Liver (tissue), 9 donors: ENCODE measurements around the gene GON4L. TPM values are rescaled to one million over a fixed set of nuclear protein-coding genes. Genes with fewer than 3 reads are reported as not detected.
"Not testable (repeated sequence)": the region's sequence is repeated elsewhere in the genome, so short reads cannot be mapped to it uniquely, and the experiment has no call there.

Experiments
- DNase-seq: peaks from one replicate; pipeline ENCODE4 v3.0.0-alpha.2; 2017; ENCODE audit warnings: low spot score
- H3K27ac ChIP-seq, 2 donors: one replicate each; pipeline ENCODE4 v1.7.0; 2013; ENCODE audit warnings: inconsistent platforms in 2 of 2, low read length in 2 of 2, control low read depth in 1 of 2, low read depth in 1 of 2, mild to moderate bottlenecking in 1 of 2
- H3K27me3 ChIP-seq, 4 donors: one replicate each; pipeline versions ENCODE4 v1.6.1 to v1.7.0; 2013; ENCODE audit warnings: low read length in 3 of 4, inconsistent platforms in 1 of 4, mild to moderate bottlenecking in 1 of 4, moderate library complexity in 1 of 4; ENCODE audit not compliant: control insufficient read depth in 4 of 4, insufficient read depth in 4 of 4
- H3K36me3 ChIP-seq, 4 donors: one replicate each; pipeline versions ENCODE4 v1.6.1 to v1.7.0; 2013; ENCODE audit warnings: low read length in 3 of 4, mild to moderate bottlenecking in 3 of 4, low read depth in 1 of 4, moderate library complexity in 1 of 4; ENCODE audit not compliant: control insufficient read depth in 4 of 4, insufficient read depth in 3 of 4
- H3K4me1 ChIP-seq, 4 donors: one replicate each; pipeline versions ENCODE4 v1.6.1 to v1.7.0; 2013; ENCODE audit warnings: low read length in 3 of 4, mild to moderate bottlenecking in 3 of 4, moderate library complexity in 1 of 4; ENCODE audit not compliant: control insufficient read depth in 4 of 4, insufficient read depth in 4 of 4
- H3K4me3 ChIP-seq, 3 donors: one replicate each; pipeline versions ENCODE4 v1.6.1 to v1.7.0; 2013; ENCODE audit warnings: low read length in 3 of 3, control low read depth in 1 of 3, low read depth in 1 of 3, mild to moderate bottlenecking in 1 of 3
- H3K9ac ChIP-seq, 2 donors: one replicate each; pipeline ENCODE4 v1.7.0; 2013; ENCODE audit warnings: low read length in 2 of 2, mild to moderate bottlenecking in 2 of 2, moderate library complexity in 2 of 2, control low read depth in 1 of 2, low read depth in 1 of 2
- H3K9me3 ChIP-seq, 4 donors: one replicate each; pipeline versions ENCODE4 v1.6.1 to v1.7.0; 2013; ENCODE audit warnings: low read length in 3 of 4; ENCODE audit not compliant: control insufficient read depth in 4 of 4
- ATF3 ChIP-seq: IDR thresholded peaks from 2 replicates; pipeline ENCODE4 v1.6.1; 2016; ENCODE audit warnings: antibody characterized with exemption
- CTCF ChIP-seq: fragments of 150-350 bp; IDR thresholded peaks from 2 replicates; pipeline ENCODE4 v1.5.1; 2017; ENCODE audit warnings: improper control_type of control experiment, low read depth, low read length; ENCODE audit not compliant: missing input control
- EGR1 ChIP-seq, 2 donors: IDR thresholded peaks; 2 replicates each; pipeline ENCODE4 v1.6.1; 2016 to 2018; ENCODE audit warnings: antibody characterized with exemption in 2 of 2, low read depth in 2 of 2
- FOXA1 ChIP-seq: IDR thresholded peaks from 2 replicates; pipeline ENCODE4 v1.6.1; 2016; ENCODE audit warnings: antibody characterized with exemption
- GABPA ChIP-seq, 2 donors: IDR thresholded peaks in 1 of 2; conservative IDR thresholded peaks in 1 of 2; 2 replicates each; pipeline ENCODE4 v1.6.1; 2016; ENCODE audit warnings: antibody characterized with exemption in 2 of 2, mild to moderate bottlenecking in 1 of 2, moderate library complexity in 1 of 2
- HNF4A ChIP-seq, 2 donors: conservative IDR thresholded peaks; 2 replicates each; pipeline ENCODE4 v1.6.1; 2016; ENCODE audit warnings: antibody characterized with exemption in 2 of 2, mild to moderate bottlenecking in 2 of 2
- HNF4G ChIP-seq: IDR thresholded peaks from 2 replicates; pipeline ENCODE4 v1.6.1; 2016; ENCODE audit warnings: antibody characterized with exemption
- JUND ChIP-seq, 2 donors: IDR thresholded peaks; 2 replicates each; pipeline ENCODE4 v1.6.1; 2016; ENCODE audit warnings: antibody characterized with exemption in 2 of 2
- MAX ChIP-seq: IDR thresholded peaks from 2 replicates; pipeline ENCODE4 v1.6.1; 2016; ENCODE audit warnings: antibody characterized with exemption
- NR2F2 ChIP-seq: IDR thresholded peaks from 2 replicates; pipeline ENCODE4 v1.6.1; 2016; ENCODE audit warnings: antibody characterized with exemption
- RAD21 ChIP-seq, 2 donors: IDR thresholded peaks; 2 replicates each; pipeline ENCODE4 v1.6.1; 2016; ENCODE audit warnings: antibody characterized with exemption in 2 of 2, mild to moderate bottlenecking in 2 of 2
- REST ChIP-seq: IDR thresholded peaks from 2 replicates; pipeline ENCODE4 v1.6.1; 2016; ENCODE audit warnings: antibody characterized with exemption, mild to moderate bottlenecking
- RXRA ChIP-seq, 2 donors: IDR thresholded peaks; 2 replicates each; pipeline ENCODE4 v1.6.1; 2017 to 2018; ENCODE audit warnings: antibody characterized with exemption in 2 of 2, mild to moderate bottlenecking in 1 of 2
- SP1 ChIP-seq: IDR thresholded peaks from 2 replicates; pipeline ENCODE4 v1.6.1; 2018; ENCODE audit warnings: antibody characterized with exemption, mild to moderate bottlenecking
- TAF1 ChIP-seq: conservative IDR thresholded peaks from 2 replicates; pipeline ENCODE4 v1.6.1; 2016; ENCODE audit warnings: antibody characterized with exemption, mild to moderate bottlenecking
- ZBTB33 ChIP-seq: IDR thresholded peaks from 2 replicates; pipeline ENCODE4 v1.6.1; 2016; ENCODE audit warnings: antibody characterized with exemption
- WGBS: extraction: QIAGEN DNeasy Blood & Tissue Kit; methylation state at CpG from one replicate; pipeline ENCODE4 v1.1.7; 2013; 5-methylcytosine and 5-hydroxymethylcytosine counted together
- polyA plus RNA-seq, 2 donors: library from polyadenylated mRNA; stranded (reverse) in 1 of 2; unstranded in 1 of 2; fragments of 200-250 nt in 1 of 2; fragments of >200 nt in 1 of 2; fragmentation: Nextera tagmentation in 1 of 2; extraction: Ambion mirVana in 1 of 2; gene quantifications; one replicate each; pipeline versions ENCODE4 v1.2.1 to v1.2.3, GENCODE V29; 2013 to 2015
- total RNA-seq, 2 donors: library from RNA; depleted of rRNA; stranded (reverse); fragments of >200 nt; gene quantifications; one replicate each; pipeline ENCODE4 v1.2.3, GENCODE V29; 2014
- donor health status: healthy.
- donor health status: healthy.
- donor health status: healthy.
- donor health status: healthy.
- donor health status: healthy.

The GON4L gene
- total and polyA plus RNA-seq, 4 donors = 5.7 to 26.2 (median 15.7) TPM

DNA sequence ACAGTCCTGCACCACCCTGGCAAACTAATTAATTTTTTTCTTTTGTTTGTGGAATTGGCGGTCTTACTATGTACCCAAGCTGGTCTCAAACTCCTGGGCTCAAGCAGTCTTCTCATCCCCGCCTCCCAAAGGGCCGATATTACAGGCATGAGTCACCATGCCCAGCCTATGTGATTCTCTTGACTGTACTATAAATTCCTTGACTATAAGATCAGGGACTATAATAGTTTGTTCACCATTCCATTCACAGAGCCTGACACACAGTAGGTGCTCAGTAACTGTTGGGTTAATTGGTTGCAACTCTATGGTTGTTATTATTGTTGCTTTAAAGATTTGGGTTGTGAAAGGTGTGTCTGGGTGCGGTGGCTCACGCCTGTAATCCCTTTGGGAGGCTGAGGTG lies 150.9 kb downstream of the GON4L start:
- Histone ChIP-seq H3K4me1 (peaks cover 0 to 2% (median under 1%) of the 10 kb centered on the region in 4 donors), H3K9me3 (no peaks in the 10 kb centered on the region)
- 95% methylated on average over 5 of the region's 5 CpGs for WGBS

GRCh38 chr1:155704414-155704813 lies 152.6 kb downstream of the GON4L start:
- not testable (repeated sequence) for DNase-seq, H3K27me3 ChIP-seq, H3K27ac ChIP-seq, H3K4me1 ChIP-seq, H3K36me3 ChIP-seq, H3K9me3 ChIP-seq, H3K4me3 ChIP-seq, H3K9ac ChIP-seq
- WGBS = 99% methylated on average over 5 of the region's 5 CpGs

More for the DNA sequence above, 150.9 kb downstream of the GON4L start:
- Histone ChIP-seq H3K9ac (no peak overlapping the region), H3K27me3 (no peaks in the 10 kb centered on the region), H3K4me3 (no peak overlapping the region), H3K36me3 (peaks cover 0 to 5% (median under 1%) of the 10 kb centered on the region in 4 donors), H3K27ac (no peak overlapping the region)
- TF ChIP-seq REST = no peak
- no peak for TF ChIP-seq ATF3
- no peak for TF ChIP-seq EGR1 (IDR thresholded peaks at IDR 0.05; ENCODE audit: low read depth in 2 of 2)
- no peak for TF ChIP-seq FOXA1
- no peak for TF ChIP-seq SP1
- no peak for TF ChIP-seq GABPA (IDR thresholded peaks at IDR 0.05 in 1 of 2, conservative IDR thresholded peaks at IDR 0.05 in 1 of 2)
- no peak for TF ChIP-seq HNF4G
- TF ChIP-seq HNF4A (conservative IDR thresholded peaks at IDR 0.05) = no peak
- DNase-seq = no peak

DNA sequence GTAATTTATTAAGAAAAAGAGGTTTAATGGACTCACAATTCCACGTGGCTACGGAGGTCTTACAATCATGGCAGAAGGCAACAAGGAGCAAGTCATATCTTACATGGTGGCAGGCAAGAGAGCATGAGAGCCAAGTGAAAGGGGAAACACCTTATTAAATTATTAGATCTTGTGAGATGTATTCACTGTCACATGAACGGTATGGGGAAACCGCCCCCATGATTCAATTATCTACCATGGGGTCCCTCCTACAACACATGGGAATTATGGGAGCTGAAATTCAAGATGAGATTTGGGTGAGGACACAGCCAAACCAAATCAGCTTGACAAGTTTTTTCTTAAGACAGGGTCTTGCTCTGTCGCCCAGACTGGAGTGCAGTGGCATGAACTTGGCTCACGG lies 153.8 kb downstream of the GON4L start:
- DNase-seq = no peak
- 96% methylated on average over 6 of the region's 6 CpGs for WGBS
- Histone ChIP-seq H3K4me1 (peaks cover 0 to 4% (median 2%) of the 10 kb centered on the region in 4 donors), H3K36me3 (no peaks in the 10 kb centered on the region), H3K27me3 (no peaks in the 10 kb centered on the region), H3K9me3 (no peaks in the 10 kb centered on the region), H3K27ac (no peak overlapping the region), H3K4me3 (no peak overlapping the region), H3K9ac (no peak overlapping the region)
- TF ChIP-seq MAX (no peak), FOXA1 (no peak), TAF1 (no peak), RXRA (IDR thresholded peaks at IDR 0.05) (no peak), SP1 (no peak), ZBTB33 (no peak), RAD21 (IDR thresholded peaks at IDR 0.05) (no peak), ATF3 (no peak), EGR1 (IDR thresholded peaks at IDR 0.05; ENCODE audit: low read depth in 2 of 2) (no peak), NR2F2 (no peak), HNF4A (conservative IDR thresholded peaks at IDR 0.05) (no peak), GABPA (IDR thresholded peaks at IDR 0.05 in 1 of 2, conservative IDR thresholded peaks at IDR 0.05 in 1 of 2) (no peak), CTCF (no peak), JUND (IDR thresholded peaks at IDR 0.05) (no peak)
